K562 (cell line): Measurements from ENCODE around the gene LIX1L. TPM values are rescaled to one million over a fixed set of nuclear protein-coding genes. Genes with fewer than 3 reads are reported as not detected.

Experiments used
- AFF4 ChIP-seq: sonication (generic); formaldehyde crosslinking; IDR thresholded peaks from 2 replicates; pipeline ENCODE4 v1.8.0; 2023; ENCODE audit warnings: mild to moderate bottlenecking, missing genetic modification reagents
- DLX4 ChIP-seq: fragments of 250-450 bp; sonication (Bioruptor Pico); IDR thresholded peaks from 2 replicates; pipeline ENCODE4 v1.6.1; 2021; ENCODE audit warnings: mild to moderate bottlenecking
- ETV5 ChIP-seq: sonication (generic); formaldehyde crosslinking; IDR thresholded peaks from 2 replicates; pipeline ENCODE4 v1.4.0; 2020; ENCODE audit warnings: low read depth, mild to moderate bottlenecking, missing genetic modification reagents
- GTF2B ChIP-seq: IDR thresholded peaks from 2 replicates; pipeline ENCODE4 v1.6.1; 2011; ENCODE audit not compliant: insufficient read length; ENCODE audit errors: extremely low read depth
- HCFC1 ChIP-seq: IDR thresholded peaks from 2 replicates; pipeline ENCODE4 v1.6.1; 2012; ENCODE audit warnings: low read depth, low read length, improper control_type of control experiment
- KAT2B ChIP-seq: IDR thresholded peaks from one replicate; pipeline ENCODE4 v1.6.1; 2012; ENCODE audit warnings: low read depth, mild to moderate bottlenecking, control low read depth, inconsistent platforms, low read length, moderate library complexity
- KLF1 ChIP-seq: fragments of 450-650 bp; IDR thresholded peaks from 2 replicates; pipeline ENCODE4 v1.6.1; 2016; ENCODE audit warnings: missing genetic modification characterization, missing compliant biosample characterization
- MLX ChIP-seq, 2 experiments: fragments of 450-650 bp in 1 of 2; sonication (generic) in 1 of 2; formaldehyde crosslinking; conservative IDR thresholded peaks; 2 replicates each; pipeline versions ENCODE4 v1.4.0 to v1.8.1; 2020 to 2022; ENCODE audit warnings: mild to moderate bottlenecking in 1 of 2, missing genetic modification reagents in 1 of 2
- PHF8 ChIP-seq: fragments of 200-600 bp; sonication (generic); IDR thresholded peaks from 2 replicates; pipeline ENCODE4 v1.6.1; 2012; ENCODE audit warnings: mixed run types, mild to moderate bottlenecking, inconsistent platforms, low read length, moderate library complexity, borderline replicate concordance
- PKNOX1 ChIP-seq: fragments of 450-650 bp; IDR thresholded peaks from 2 replicates; pipeline ENCODE4 v1.6.1; 2016
- PURB ChIP-seq: sonication (generic); formaldehyde crosslinking; IDR thresholded peaks from 2 replicates; pipeline ENCODE4 v1.9.0; 2021; ENCODE audit warnings: low read depth, mild to moderate bottlenecking, missing genetic modification reagents
- RCOR1 ChIP-seq, 2 experiments: IDR thresholded peaks; 2 replicates each; pipeline ENCODE4 v1.6.1; 2012; ENCODE audit warnings: low read depth in 2 of 2, low read length in 2 of 2, borderline replicate concordance in 1 of 2, improper control_type of control experiment in 1 of 2
- SP2 ChIP-seq: IDR thresholded peaks from 2 replicates; pipeline ENCODE4 v1.6.1; 2011; ENCODE audit warnings: mild to moderate bottlenecking, low read depth, low read length, moderate library complexity; ENCODE audit not compliant: poor library complexity, severe bottlenecking; ENCODE audit errors: extremely low read depth
- SREBF2 ChIP-seq: sonication (generic); formaldehyde crosslinking; IDR thresholded peaks from 2 replicates; pipeline ENCODE4 v1.4.0; 2020; ENCODE audit warnings: mild to moderate bottlenecking, missing genetic modification reagents
- SRSF9 ChIP-seq: fragments of 200-400 bp; formaldehyde crosslinking; IDR thresholded peaks from 2 replicates; pipeline ENCODE4 v1.6.1; 2017; ENCODE audit warnings: low read depth, low read length, borderline replicate concordance
- TFAM ChIP-seq: fragments of 250-450 bp; sonication (Bioruptor Pico); conservative IDR thresholded peaks from 2 replicates; pipeline ENCODE4 v1.5.0; 2021; ENCODE audit warnings: mild to moderate bottlenecking, moderate library complexity
- ZKSCAN3 ChIP-seq: fragments of 250-450 bp; sonication (Bioruptor Pico); IDR thresholded peaks from 2 replicates; pipeline ENCODE4 v1.4.0; 2020
- ZNF124 ChIP-seq: sonication (generic); formaldehyde crosslinking; IDR thresholded peaks from 2 replicates; pipeline ENCODE4 v1.8.1; 2022; ENCODE audit warnings: missing genetic modification reagents
- ZNF134 ChIP-seq: fragments of 250-450 bp; sonication (Bioruptor Pico); conservative IDR thresholded peaks from 2 replicates; pipeline ENCODE4 v1.4.0; 2020
- ZNF212 ChIP-seq: fragments of 450-650 bp; formaldehyde crosslinking; IDR thresholded peaks from 2 replicates; pipeline ENCODE4 v1.4.0; 2020; ENCODE audit warnings: mild to moderate bottlenecking
- ZNF561 ChIP-seq: fragments of 450-650 bp; formaldehyde crosslinking; conservative IDR thresholded peaks from 2 replicates; pipeline ENCODE4 v1.4.0; 2020; ENCODE audit warnings: mild to moderate bottlenecking, moderate library complexity
- ZNF57 ChIP-seq: fragments of 450-650 bp; formaldehyde crosslinking; IDR thresholded peaks from 2 replicates; pipeline ENCODE4 v1.4.0; 2020; ENCODE audit warnings: mild to moderate bottlenecking, moderate library complexity
- polyA plus RNA-seq, 8 experiments: library from polyadenylated mRNA; depleted of rRNA in 4 of 8; stranded (reverse) in 5 of 8; unstranded in 3 of 8; fragments of >200 nt; fragmentation: Nextera tagmentation in 2 of 8; fragmentation: Illumina TruSeq in 1 of 8; extraction: Ambion mirVana in 2 of 8; extraction: Trizol in 1 of 8; gene quantifications; 2 replicates each; pipeline versions ENCODE4 v1.2.1 to v1.2.3, GENCODE V29; 2011 to 2014; ENCODE audit warnings: inconsistent platforms in 1 of 8, missing spikeins in 1 of 8
- total RNA-seq, 7 experiments: library from RNA; depleted of rRNA in 6 of 7; stranded (reverse); fragments of >200 nt in 6 of 7; fragmentation: Illumina TruSeq in 2 of 7; extraction: Trizol in 2 of 7; gene quantifications; 2 replicates each; pipeline versions ENCODE4 v1.2.1 to v1.2.3, GENCODE V29; 2011 to 2021; ENCODE audit warnings: low replicate concordance in 1 of 7

Gene LIX1L
- total and polyA plus RNA-seq, 9 of the 15 experiments (the other 6 are each of a cell fraction or from before 2014, with no cell fraction given): 4.6 to 26.5 (median 12.5) TPM

- TF ChIP-seq MLX (CRISPR knock-in tag; conservative IDR thresholded peaks at IDR 0.05) (no peak), PKNOX1 (no peak), ZKSCAN3 (CRISPR knock-in tag) (no peak), PHF8 (peak; percentile 16; the same call in 1 of the 2 replicates), DLX4 (CRISPR knock-in tag) (no peak), GTF2B (no peak), TFAM (CRISPR knock-in tag) (no peak), ZNF134 (CRISPR knock-in tag) (no peak), ZNF124 (CRISPR knock-in tag) (no peak), ZNF212 (CRISPR knock-in tag) (no peak), SRSF9 (no peak), PURB (CRISPR knock-in tag) (no peak), HCFC1 (no peak), SP2 (no peak), KAT2B (no peak), ZNF561 (CRISPR knock-in tag) (no peak), AFF4 (CRISPR knock-in tag) (peak; percentile 38; the same call in 1 of the 2 replicates), SREBF2 (CRISPR knock-in tag) (no peak), KLF1 (tag) (no peak), ZNF57 (CRISPR knock-in tag) (no peak), ETV5 (CRISPR knock-in tag) (no peak), RCOR1 (IDR thresholded peaks at IDR 0.05; ENCODE audit: borderline replicate concordance in 1 of 2, low read depth in 2 of 2, low read length in 2 of 2) (no peak)
These were observed 36.0 kb upstream of the LIX1L start (continued) for GRCh38 chr1:145993618-145994390.
